HG02623 (cell line): ENCODE measurements around the gene MEN1.

Experiments
- ATAC-seq: cut with Tn5 transposase; IDR thresholded peaks from one replicate; pipeline ENCODE4 v1.9.1; 2021; ENCODE audit warnings: moderate library complexity; ENCODE audit not compliant: unreplicated experiment

Gene MEN1

DNA sequence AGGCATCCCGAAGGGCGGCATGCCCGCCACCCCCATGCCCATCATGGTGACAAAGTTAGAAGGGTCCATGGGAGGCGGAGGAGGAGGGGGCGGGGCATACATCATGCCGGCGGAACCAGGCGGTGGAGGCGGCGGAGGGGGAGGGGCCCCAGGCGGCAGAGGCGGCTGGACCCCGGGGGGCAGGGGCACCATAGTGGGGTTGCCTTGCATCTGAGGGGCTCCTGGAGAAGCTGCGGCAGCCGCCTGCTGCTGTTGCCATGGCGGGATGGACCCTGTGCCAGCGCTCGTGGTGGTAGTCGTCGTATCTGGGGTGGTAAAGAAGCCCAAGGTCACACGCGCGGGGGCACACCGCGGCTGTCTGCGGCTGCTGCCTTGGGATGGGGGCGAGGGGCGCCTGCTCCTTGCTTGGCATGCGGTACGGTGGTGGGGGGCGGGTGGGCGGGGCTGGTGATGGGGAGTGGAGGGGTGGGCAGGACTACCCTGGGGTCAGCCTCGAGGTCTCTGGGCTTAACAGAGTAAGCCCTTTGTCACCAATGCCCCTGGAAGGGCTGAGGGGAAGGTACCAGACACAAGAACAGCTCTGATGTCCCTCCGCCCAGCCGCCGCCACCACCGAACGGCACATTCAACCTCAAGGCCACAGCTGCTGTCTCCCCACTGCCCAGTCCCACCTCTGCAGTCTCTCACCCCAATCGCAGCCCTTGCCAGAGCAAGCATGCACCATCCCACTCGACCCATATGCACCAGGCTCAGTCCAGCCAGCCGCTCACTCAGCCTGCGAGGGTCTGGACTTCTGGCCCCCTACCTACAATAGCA, 44.3 kb downstream of the MEN1 start:
- ATAC-seq = no peak

DNA sequence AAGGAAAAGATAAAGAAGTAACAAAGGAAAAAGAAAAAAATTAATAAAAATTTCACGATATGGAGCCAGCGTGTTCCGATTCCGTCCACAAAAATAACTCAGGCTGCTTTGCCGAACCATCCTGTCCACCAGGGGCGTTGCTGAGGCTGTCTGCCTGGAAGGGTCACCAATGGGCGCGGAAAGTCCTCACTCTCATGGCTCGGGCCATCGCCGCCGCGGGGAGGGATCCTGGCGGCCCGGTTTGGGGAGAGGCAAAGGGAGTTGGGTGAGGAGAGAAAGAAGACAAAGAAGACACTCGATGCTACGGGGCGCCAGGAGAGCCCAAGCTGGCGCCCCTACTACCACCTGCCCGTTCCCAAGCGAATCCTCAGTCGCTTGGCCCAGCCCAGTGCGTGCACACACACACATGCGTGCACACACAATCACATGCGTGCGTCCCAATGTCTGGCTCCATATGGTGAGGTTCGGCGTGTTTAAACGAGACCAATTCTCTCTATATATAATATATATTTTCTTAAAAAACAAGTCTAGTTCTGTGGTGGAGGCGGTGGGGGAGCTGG, 45.0 kb downstream of the MEN1 start:
- ATAC-seq = no peak

DNA sequence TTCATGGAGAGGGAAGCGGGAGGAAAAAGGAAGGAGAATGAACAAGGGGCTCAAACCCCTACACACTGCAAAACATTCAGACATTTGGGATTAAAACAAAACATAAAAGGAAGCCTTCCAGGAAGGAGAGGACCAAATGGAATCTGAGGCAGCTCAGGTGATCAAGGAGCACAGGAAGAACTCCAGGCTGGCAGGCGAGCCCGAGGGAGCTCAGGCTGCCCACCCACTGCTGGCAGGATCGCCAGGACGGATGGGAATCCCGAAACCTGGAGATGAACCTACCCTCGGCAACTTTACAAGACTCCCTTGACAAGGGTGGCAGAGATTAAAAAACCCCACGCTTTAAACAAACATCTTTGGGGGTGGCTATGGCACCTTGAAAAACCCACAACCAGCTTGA, 45.6 kb downstream of the MEN1 start:
- ATAC-seq = no peak

- no peak for ATAC-seq
These were observed 46.2 kb downstream of the MEN1 start for GRCh38 chr11:64764040-64764611.

DNA sequence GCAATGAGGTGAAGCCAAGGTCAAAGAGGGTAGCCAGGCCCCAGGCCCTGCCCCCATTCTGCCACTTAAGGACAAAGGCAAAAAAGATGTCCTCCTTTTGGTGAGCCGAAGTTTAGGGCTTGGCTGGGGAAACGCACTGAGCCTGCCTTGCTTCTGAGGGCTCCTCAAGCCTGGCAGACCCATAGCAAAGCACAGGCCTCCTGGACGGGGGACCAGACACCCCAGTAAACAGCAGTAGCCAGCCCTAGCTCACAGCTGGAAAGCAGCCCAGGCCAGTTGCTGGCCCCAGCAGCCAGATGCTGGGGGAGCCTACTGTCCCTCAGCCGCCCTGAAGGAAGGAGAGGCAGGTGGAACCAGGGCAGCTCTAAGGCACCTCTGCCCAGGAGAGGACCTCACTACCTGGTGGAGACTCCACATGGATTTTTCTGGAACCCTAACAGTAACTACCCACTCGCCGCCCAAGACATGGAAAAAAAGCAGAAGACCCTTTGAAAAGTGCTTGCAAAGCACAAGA, 46.8 kb downstream of the MEN1 start:
- ATAC-seq = no peak

DNA sequence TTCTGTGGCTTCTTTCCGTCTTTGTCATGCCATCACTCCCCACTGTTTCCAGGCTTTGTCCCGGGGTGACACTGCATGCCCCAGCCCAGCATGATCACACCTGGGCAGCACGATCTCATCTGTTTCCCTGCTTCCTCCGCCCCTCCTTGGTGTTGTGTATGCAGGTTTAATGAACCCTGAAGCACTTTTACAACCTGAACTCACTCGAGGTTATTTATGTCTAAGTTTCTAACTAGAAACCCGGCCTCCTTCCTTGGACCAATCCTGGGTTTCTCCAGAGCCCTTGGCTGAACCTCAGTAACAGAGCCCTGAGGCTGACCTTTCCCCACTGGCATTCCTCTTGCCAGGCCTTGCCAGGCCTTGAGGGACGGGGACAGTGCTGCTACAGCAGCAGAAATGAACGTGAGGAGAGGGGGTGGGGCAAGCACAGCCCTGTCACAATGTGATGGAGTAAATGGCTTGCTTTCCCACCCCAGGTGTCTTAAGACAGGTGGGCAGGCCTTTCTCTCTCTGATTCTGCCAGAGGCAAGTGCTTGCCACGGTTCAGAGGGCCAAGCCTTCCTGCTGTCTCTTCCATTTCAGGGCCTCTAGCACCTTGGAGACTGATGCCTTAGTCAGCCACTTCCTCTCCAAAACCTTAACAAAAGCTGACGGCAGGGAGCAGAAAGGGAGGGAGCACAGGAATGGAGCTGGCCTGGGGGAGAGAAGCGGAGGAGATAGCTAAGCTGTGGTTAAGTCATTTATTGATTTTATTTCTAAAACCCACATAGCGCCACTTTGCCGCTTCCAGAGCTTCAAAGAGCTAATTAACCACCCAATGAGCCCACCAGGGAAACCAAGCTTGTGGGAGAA, 47.5 kb downstream of the MEN1 start:
- ATAC-seq = no peak

GRCh38 chr11:64762277-64762673, 48.1 kb downstream of the MEN1 start:
- no peak for ATAC-seq

DNA sequence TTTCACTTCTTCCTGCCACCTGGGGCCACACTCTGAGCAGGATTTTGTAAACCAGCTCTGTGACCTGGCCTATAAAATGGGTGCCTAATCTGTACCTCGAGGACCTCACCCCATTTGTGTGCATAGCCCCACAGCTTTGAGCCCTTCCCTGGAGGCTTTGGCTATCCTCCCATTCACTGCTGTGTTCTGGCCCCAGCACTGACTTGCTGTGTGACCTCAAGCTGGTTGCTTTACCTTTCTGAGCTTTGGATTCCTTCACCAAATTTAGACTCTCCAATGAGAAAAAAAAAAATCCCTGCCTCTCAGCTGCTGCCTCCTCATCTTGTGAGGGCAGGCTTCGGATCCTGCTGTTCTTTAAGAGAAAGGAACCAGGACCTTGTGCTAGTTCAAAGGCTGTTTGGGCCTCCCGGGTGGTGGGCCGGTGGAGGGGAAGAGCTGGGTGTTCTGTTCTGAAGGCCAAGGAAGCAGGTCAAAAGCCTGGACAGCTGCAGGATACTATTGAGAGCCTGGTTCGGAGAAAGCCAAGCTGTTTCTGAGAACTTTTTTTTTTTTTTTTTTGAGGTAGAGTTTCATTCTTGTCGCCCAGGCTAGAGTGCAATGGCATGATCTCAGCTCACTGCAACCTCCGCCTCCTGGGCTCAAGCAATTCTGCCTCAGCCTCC, 49.5 kb downstream of the MEN1 start:
- no peak for ATAC-seq

DNA sequence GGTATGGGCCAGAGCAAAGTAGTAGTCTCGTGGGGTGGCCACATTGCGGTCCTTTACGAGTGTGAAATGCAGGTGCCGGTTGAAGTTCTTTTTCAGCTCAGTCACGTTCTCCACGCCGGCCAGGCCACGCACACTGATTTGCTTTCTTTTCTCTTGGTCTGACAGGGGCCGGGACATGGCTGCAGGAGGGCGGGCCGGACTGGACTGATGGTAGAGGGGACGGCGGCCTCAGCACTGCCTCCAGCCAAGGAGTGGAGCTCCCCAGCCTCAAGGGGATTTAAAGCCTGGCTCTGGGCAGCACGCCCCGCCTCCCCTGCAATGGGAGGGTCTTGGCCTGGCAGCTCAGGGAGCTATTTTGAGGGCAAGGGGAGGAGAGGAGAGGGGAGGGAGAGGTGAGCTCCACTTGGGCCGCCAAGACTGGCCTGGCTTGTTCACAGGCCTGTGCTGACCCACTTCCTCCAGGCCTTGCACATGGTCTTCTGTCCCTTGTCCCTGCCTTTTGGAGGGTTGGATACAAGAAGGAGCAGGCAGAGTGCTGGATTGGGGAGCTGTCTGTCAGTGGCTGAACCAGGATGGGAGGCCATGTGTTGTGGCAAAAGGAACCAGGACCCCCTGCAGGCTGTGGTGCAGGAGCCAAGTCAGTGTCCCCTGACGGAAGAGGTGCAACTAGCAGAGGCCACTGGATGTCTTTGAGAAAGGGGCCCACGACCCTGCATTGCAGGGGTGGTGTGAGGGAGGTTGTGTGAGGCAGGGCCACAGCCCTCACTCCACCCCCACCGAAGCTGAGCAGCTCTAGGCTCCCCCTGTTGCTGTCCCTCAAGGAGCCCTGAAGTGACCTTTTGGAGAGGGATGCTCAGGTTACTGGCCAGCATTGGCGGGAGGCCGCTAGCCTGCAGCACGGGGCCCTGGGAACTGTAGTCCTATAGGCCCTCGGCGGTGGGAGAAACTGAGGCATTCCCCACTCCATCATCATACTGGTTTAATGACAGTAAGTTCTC, 50.3 kb downstream of the MEN1 start, which contains the start of gene PYGM:
TSS of gene PYGM (minus strand) at position 253 of the 998 bp plus-strand sequence. CDS start at position 177, 76 bp downstream.
- ATAC-seq = no peak

DNA sequence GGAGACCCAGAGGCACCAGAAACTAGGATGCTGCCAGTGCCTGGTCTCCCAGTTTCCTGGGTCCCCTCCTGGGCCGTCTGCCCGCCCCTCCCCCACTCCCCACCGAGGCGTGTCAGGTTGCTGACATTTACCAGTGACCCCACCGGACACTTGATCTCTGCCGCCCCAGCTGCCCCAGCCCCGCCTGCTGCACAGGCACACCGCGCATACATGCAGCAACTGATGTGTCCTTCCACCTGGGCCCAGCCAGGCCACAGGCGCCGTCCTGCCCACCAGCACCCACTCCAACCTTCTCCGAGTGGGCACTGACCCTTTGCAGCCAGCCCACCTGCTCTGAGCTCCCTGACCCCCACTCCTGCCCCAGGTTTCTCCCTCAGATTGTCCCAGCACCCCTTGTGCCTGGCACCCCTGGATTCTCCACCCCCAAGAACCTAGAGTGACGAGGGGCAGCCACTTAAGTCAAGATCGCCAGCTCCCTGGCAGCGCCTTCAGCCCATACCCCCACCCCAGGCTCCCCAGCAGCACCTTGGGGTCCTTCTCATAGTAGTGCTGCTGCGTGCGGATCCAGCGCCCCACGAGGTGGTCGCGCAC, 51.1 kb downstream of the MEN1 start:
- no peak for ATAC-seq

DNA sequence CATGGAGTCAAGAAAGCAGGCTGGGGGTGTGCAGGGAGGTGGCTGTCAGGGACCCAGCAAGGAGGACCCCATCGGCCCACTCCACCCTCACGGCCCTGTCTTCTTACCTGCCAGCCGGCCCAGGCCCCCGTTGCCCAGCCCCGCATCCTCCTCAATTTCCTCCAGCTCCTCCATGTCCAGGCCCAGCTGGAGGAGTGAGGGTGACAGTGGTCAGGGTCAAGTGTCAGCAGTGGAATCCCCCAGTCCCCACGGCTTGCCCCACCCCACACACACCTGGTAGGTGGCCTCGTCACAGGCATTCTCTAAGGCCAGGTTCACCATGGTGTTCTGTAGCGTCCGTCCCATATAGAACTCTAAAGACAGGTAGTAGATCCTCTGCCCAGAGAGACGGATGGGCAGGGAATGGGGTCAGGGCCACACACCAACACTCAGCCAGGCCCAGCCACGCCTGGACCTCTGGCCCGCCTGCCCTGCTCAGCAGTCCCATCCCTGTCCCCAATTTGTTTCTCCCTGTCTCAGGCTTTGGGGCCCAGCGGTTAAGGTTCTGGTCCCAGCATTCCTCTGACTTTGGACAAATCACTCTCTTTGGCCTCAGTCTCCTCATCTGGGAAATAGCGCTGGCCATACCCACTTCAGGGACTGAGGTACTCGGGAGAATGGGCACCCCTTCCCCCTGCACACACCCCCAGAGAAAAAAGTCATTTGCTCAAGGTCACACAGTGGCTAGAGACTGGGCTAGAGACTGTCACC, 51.8 kb downstream of the MEN1 start:
- no peak for ATAC-seq

- ATAC-seq = no peak
These were observed 52.6 kb downstream of the MEN1 start for GRCh38 chr11:64757549-64758329.

DNA sequence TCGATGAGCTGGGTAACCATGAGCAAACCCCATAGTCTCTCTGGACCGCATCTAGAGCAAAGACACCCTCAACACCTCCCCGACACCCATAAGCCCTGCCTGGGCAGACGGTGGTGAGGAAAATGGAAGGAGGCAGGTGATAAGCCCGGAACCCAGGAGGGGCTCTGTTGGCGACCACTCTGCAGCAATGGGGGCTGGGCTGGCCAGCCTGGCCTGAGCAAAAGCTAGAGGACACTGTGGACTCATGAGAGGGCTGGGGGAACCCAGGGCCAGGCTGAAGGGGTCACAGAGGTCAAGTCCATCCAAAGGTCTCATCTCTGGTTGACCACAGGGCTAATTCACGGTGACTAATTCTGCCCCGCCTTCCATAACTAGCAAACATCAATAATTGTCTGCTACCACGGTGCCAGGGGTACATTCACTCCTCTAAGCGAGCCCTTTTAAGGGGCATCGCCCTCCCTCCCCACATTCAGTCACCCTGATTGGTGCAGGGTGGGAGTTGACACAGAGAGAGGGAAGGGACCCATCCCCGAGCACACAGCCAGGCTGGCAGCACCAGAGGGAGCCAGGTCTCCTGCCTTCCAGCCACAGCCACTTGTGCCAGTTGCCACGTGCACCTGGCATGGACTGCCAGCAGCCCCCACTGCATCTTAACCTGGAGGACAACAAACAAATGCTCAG, 54.5 kb downstream of the MEN1 start:
- ATAC-seq = no peak

- ATAC-seq = no peak
These were observed 55.3 kb downstream of the MEN1 start for GRCh38 chr11:64754919-64755662.

- ATAC-seq = no peak
These were observed 56.0 kb downstream of the MEN1 start for GRCh38 chr11:64754124-64754918.
